GM13976 (cell line): ENCODE measurements around the gene ERC2.

ENCODE experiments used
- DNase-seq: peaks from one replicate; pipeline ENCODE4 v3.0.0; 2012; ENCODE audit warnings: low spot score
- in situ Hi-C: fragments of 300-500 bp; cut with MboI; formaldehyde crosslinking; loops from one replicate; pipeline ENCODE4 v1.12.0; 2022; ENCODE audit warnings: low sequenced_read_pairs, mixed read lengths, inconsistent platforms; ENCODE audit not compliant: unreplicated experiment
- TF ChIP-seq, protein P1 (sequence below): IDR thresholded peaks from 2 replicates; pipeline ENCODE4 v1.5.1; 2012; ENCODE audit warnings: borderline replicate concordance, mild to moderate bottlenecking; ENCODE audit not compliant: insufficient read depth; ENCODE audit errors: extremely low read depth, missing control alignments, control extremely low read depth

ERC2 gene

DNA sequence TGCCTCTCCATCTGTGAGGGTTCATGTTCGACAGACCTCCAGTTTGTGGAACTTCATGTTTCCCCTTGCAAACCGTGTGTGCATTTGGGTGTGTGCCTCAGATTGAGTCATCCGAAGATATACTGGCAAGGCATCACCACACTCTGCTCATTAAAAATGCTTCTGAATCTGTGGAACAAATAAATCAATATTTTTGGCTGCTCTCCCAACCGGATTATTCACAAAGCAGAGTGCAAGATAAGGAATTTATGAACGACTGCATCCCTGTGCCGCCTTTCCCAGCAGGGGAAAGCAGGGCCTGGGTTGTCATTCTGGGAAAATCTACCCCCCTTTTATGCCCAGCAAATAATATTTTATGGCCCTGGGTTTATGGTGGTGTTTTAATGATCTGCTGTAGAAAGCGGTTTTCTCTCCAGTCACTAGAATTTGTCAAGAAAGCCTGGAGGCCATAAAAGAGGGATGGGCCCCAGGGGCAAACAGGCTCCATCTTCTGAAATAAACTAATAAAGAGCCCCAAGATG, 976.9 kb downstream of the ERC2 start:
- TF ChIP-seq, protein P1, sequence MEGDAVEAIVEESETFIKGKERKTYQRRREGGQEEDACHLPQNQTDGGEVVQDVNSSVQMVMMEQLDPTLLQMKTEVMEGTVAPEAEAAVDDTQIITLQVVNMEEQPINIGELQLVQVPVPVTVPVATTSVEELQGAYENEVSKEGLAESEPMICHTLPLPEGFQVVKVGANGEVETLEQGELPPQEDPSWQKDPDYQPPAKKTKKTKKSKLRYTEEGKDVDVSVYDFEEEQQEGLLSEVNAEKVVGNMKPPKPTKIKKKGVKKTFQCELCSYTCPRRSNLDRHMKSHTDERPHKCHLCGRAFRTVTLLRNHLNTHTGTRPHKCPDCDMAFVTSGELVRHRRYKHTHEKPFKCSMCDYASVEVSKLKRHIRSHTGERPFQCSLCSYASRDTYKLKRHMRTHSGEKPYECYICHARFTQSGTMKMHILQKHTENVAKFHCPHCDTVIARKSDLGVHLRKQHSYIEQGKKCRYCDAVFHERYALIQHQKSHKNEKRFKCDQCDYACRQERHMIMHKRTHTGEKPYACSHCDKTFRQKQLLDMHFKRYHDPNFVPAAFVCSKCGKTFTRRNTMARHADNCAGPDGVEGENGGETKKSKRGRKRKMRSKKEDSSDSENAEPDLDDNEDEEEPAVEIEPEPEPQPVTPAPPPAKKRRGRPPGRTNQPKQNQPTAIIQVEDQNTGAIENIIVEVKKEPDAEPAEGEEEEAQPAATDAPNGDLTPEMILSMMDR: no peak
- DNase-seq: no peak
- in situ Hi-C loops: loop anchor here (25.0 kb wide), 1 partner anchor 771 kb away; no protein-coding TSS in a partner anchor

DNA sequence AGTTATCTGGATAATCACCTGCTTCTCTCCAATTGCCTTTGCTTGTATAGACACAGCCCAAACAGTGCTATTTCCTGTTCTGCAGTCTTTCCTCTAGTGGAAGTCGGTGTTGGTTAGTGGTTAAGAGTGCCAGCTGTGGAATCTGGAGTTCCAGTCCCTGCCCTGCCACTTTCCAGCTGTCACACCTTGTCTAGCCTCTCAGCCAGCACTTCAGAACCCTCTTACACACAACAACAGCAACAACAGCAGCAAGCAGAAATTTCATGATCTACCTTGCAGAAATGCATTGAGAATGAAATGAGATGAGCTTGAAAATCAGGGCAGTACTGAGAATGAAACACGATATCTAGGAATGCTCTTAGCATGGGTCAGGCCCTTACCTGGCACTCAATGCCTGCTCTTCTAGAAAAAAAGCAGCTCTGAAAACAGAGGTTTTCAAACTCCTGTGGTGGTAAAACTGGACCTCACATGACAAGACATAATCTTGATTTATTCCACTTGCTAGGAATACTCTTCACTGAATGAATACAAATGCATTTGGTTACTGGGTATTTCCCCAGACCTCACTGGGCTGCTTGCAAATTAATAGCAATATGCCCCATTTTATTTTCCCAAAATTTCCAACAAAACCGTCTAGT, 977.9 kb downstream of the ERC2 start:
- TF ChIP-seq, protein P1: no peak
- in situ Hi-C loops: loop anchor here (25.0 kb wide), 1 partner anchor 772 kb away; no protein-coding TSS in a partner anchor
- no peak for DNase-seq

DNA sequence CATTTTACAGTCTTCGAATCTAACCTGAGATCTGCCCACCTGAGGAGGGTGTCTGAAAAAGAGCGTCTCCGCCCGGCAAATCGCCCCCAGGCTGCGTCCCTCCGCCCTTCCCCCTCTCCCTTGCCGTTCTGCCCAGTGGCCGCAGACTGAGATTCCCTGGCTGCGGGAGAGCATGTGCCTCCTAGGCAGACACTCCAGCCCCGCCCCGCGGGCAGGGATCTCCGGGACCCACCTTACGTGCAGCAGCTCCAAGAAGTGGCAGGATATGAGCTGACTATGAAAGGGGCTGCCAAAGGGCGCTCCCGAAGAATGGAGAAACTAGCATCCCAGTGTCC, 978.5 kb downstream of the ERC2 start:
- in situ Hi-C loops: loop anchor here (10.0 to 25.0 kb wide), 2 partner anchors 235 to 773 kb away; no protein-coding TSS in a partner anchor
- TF ChIP-seq, protein P1: no peak
- no peak for DNase-seq

DNA sequence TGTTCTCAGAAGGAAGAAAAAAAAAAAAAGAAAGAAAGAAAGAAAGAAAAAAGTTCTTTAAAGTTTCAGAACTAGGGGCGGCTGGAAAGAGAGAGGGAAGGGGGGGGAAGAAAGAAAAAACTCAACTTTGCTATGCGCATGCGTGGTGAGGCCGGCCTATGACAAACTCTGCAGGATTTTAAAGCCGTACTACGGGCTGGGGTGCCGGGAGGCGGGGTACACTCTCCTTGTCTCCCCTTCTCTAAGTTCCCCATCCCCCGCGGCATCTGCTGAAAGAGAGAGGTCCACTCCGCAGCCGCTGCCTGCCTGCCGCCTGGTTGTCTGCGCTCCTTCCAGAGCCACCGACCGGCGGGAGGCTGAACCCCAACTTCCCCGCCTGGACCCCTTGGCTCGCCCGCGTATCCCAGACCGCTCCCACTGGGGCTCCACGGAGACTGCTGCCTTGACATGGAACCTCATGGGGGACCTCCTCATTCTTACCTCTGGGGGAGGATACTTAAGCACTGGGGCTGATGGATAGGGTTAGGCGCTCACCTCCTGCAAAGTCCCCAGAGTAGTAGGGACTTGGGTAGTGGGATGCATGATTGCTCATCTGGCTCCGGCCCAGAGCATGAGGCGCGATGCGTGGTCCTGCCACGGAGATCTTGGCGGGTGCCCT, 979.7 kb downstream of the ERC2 start:
- peak; percentile 84 for DNase-seq
- in situ Hi-C loops: loop anchor here (10.0 to 25.0 kb wide), 2 partner anchors 236 to 774 kb away; no protein-coding TSS in a partner anchor
- TF ChIP-seq, protein P1: no peak

DNA sequence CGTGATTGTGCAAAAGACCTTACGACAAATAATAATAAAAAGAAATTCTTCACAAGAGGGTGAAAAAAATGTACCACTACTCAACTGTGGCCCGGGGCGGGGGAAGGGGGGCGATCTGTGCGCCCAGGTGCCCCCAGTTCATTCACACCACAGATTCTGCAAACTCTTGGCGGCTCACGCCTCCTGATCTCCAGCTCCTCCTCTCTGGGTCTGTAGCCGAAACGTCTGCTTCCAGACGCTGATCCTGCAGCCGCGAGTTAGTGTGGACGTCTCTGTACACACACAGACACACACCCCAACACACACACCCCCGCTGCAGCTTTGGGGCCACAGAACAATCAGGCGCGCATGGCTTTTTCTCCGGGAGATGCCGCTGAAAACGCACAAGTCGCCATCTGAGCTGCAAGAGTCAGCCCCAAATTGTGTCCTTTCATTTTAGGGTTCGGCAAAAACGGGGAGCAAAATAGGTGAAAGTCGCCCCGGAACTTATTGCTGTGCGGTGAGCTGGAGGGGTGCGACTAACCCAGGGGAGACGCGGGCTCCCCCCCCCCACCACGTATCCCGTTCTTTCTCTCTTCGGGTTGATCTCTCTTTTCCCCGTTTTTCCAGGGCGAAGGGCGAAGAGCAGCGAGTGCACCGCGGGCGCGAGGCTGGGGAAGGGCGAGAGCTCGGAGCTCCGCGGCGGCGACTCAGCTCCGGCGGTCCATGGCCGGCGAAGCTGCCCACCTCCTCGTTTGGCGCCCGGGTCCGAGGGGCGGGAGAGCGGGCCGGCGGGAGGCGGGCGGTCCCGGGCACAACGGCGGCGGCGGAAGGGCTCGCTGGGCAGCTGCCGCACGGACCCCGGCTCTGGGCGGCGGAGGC, 980.7 kb downstream of the ERC2 start:
- in situ Hi-C loops: loop anchor here (10.0 to 25.0 kb wide), 2 partner anchors 237 to 775 kb away; no protein-coding TSS in a partner anchor
- DNase-seq: peak; percentile 59
- TF ChIP-seq, protein P1: no peak

DNA sequence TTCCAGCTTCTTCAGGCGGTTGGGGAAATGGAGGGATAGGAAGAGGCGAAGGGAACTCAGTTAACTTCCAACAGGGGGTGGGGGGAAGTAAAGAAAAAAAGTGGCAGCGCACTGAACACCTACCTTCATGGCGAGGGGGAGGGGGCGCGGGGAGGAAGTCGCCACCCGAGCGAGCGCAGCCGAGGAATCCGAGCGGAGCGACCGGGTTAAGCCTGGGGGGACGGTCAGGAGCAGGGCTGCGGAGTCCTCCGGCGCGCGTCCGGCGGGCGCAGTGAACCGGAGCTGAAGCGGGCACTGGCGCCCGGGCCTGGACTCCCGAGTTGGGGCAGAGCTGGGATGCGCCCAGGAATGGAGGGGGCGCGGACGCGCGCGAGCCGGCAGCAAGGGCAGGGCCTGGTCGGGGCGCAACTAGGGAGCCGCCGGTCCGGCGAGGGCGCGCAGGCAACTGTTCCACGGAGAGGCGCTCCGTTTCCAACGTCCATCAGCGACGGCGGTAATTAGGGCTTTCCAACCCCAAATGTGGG, 981.3 kb downstream of the ERC2 start, which contains the start of gene WNT5A:
Gene WNT5A (minus strand): TSS at position 450 of the 524 bp plus-strand sequence. CDS start 321 bp downstream, at position 129.
- TF ChIP-seq, protein P1: no peak
- peak; percentile 36 for DNase-seq
- in situ Hi-C loops: loop anchor here (10.0 to 25.0 kb wide), 2 partner anchors 238 to 775 kb away; no protein-coding TSS in a partner anchor
